SK-N-SH treated with all-trans-retinoic acid at 6 μM for 48 hours (cell line): ENCODE results near the gene TMEM87B.

Source experiments
- ATAC-seq: fragments of 200-7000 bp; cut with Tn5 transposase; 3 replicates; pipeline ENCODE4 v1.9.1; 2020; ENCODE audit warnings: mild to moderate bottlenecking, moderate library complexity
- ARNTL ChIP-seq: fragments of 450-650 bp; formaldehyde crosslinking; IDR thresholded peaks from 2 replicates; pipeline ENCODE4 v1.5.0; 2020; ENCODE audit warnings: low read depth, mild to moderate bottlenecking, moderate library complexity, borderline replicate concordance
- BACH2 ChIP-seq: fragments of 250-450 bp; sonication (Bioruptor Pico); IDR thresholded peaks from 2 replicates; pipeline ENCODE4 v1.9.0; 2021; ENCODE audit warnings: mild to moderate bottlenecking, borderline replicate concordance
- CSDC2 ChIP-seq: fragments of 250-450 bp; sonication (Bioruptor Pico); IDR thresholded peaks from 2 replicates; pipeline ENCODE4 v1.5.0; 2020; ENCODE audit warnings: mild to moderate bottlenecking, moderate library complexity
- GLIS3 ChIP-seq: fragments of 250-450 bp; sonication (Bioruptor Pico); IDR thresholded peaks from 2 replicates; pipeline ENCODE4 v1.5.0; 2020; ENCODE audit warnings: mild to moderate bottlenecking, moderate library complexity
- ISL1 ChIP-seq: fragments of 250-450 bp; sonication (Bioruptor Pico); IDR thresholded peaks from 2 replicates; pipeline ENCODE4 v2.1.2; 2022; ENCODE audit warnings: mild to moderate bottlenecking, moderate library complexity
- OSR1 ChIP-seq: fragments of 250-450 bp; sonication (Bioruptor Pico); IDR thresholded peaks from 2 replicates; pipeline ENCODE4 v1.8.0; 2022; ENCODE audit warnings: moderate library complexity, mild to moderate bottlenecking, inconsistent platforms
- PPARA ChIP-seq: fragments of 250-450 bp; sonication (Bioruptor Pico); IDR thresholded peaks from 2 replicates; pipeline ENCODE4 v1.5.0; 2020; ENCODE audit warnings: mild to moderate bottlenecking, borderline replicate concordance
- RARB ChIP-seq: fragments of 250-450 bp; sonication (Bioruptor Pico); IDR thresholded peaks from 2 replicates; pipeline ENCODE4 v1.8.0; 2021; ENCODE audit warnings: mild to moderate bottlenecking, moderate library complexity
- SNAI2 ChIP-seq: fragments of 250-450 bp; sonication (Bioruptor Pico); IDR thresholded peaks from 2 replicates; pipeline ENCODE4 v1.5.0; 2020; ENCODE audit warnings: mild to moderate bottlenecking, moderate library complexity
- TCF4 ChIP-seq: fragments of 250-450 bp; sonication (Bioruptor Pico); IDR thresholded peaks from 2 replicates; pipeline ENCODE4 v1.8.0; 2021; ENCODE audit warnings: mild to moderate bottlenecking, moderate library complexity, borderline replicate concordance
- TOX ChIP-seq: fragments of 250-450 bp; sonication (Bioruptor Pico); IDR thresholded peaks from 2 replicates; pipeline ENCODE4 v1.8.0; 2021; ENCODE audit warnings: mild to moderate bottlenecking, moderate library complexity, borderline replicate concordance
- ZC3H10 ChIP-seq: fragments of 250-450 bp; sonication (Bioruptor Pico); IDR thresholded peaks from 2 replicates; pipeline ENCODE4 v1.5.1; 2021; ENCODE audit warnings: mild to moderate bottlenecking, moderate library complexity
- ZFP3 ChIP-seq: fragments of 250-450 bp; sonication (Bioruptor Pico); IDR thresholded peaks from 2 replicates; pipeline ENCODE4 v1.5.0; 2020; ENCODE audit warnings: mild to moderate bottlenecking, moderate library complexity
- ZFP30 ChIP-seq: fragments of 450-650 bp; formaldehyde crosslinking; IDR thresholded peaks from 2 replicates; pipeline ENCODE4 v1.5.0; 2022; ENCODE audit warnings: mild to moderate bottlenecking, moderate library complexity
- ZNF70 ChIP-seq: fragments of 450-650 bp; formaldehyde crosslinking; IDR thresholded peaks from 2 replicates; pipeline ENCODE4 v1.5.0; 2020; ENCODE audit warnings: mild to moderate bottlenecking, moderate library complexity
- ZNF8 ChIP-seq: fragments of 450-650 bp; formaldehyde crosslinking; IDR thresholded peaks from 2 replicates; pipeline ENCODE4 v1.5.0; 2020; ENCODE audit warnings: mild to moderate bottlenecking, moderate library complexity
- TF ChIP-seq, protein P1 (sequence below): fragments of 250-450 bp; sonication (Bioruptor Pico); IDR thresholded peaks from 2 replicates; pipeline ENCODE4 v1.5.1; 2021; ENCODE audit warnings: mild to moderate bottlenecking, moderate library complexity
- TF ChIP-seq, protein P2 (sequence below): fragments of 250-450 bp; sonication (Bioruptor Pico); IDR thresholded peaks from 2 replicates; pipeline ENCODE4 v1.8.0; 2020; ENCODE audit warnings: mild to moderate bottlenecking, moderate library complexity, borderline replicate concordance
- TF ChIP-seq, protein P3 (sequence below): fragments of 250-450 bp; sonication (Bioruptor Pico); IDR thresholded peaks from 2 replicates; pipeline ENCODE4 v1.5.0; 2020; ENCODE audit warnings: mild to moderate bottlenecking, moderate library complexity
- TF ChIP-seq, protein P4 (sequence below): fragments of 250-450 bp; sonication (Bioruptor Pico); IDR thresholded peaks from 2 replicates; pipeline ENCODE4 v1.5.1; 2020; ENCODE audit warnings: low read depth, mild to moderate bottlenecking, moderate library complexity
- TF ChIP-seq, protein P5 (sequence below): fragments of 250-450 bp; sonication (Bioruptor Pico); IDR thresholded peaks from 2 replicates; pipeline ENCODE4 v1.8.0; 2021; ENCODE audit warnings: low read depth, mild to moderate bottlenecking, moderate library complexity, borderline replicate concordance

TMEM87B gene

DNA sequence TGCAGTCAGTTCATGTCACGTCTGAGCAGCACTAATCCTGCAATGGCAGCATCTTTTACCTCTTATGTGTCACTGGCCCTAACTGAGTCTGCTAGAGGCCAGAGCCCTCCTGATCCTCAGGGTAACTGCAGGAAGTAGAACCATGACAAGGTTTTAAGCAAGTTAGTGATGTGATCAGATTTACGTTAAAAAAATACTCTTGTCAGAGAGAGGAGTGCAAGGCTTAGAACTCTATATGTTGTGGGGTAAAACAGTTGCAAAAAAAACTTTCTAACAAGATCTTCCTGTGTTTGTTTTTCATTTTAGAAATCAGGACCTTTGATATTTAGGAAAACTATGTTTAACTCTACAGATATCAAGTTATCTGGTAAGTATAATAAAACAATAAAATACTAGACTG is 4.6 kb downstream of the TMEM87B start:
- TF ChIP-seq PPARA (CRISPR knock-in tag) (no peak), TOX (CRISPR knock-in tag) (no peak), ISL1 (CRISPR knock-in tag) (no peak), GLIS3 (no peak), ZNF8 (no peak), SNAI2 (CRISPR knock-in tag) (no peak), TCF4 (no peak), ZFP3 (CRISPR knock-in tag) (no peak), ZFP30 (CRISPR knock-in tag) (no peak), CSDC2 (no peak), OSR1 (no peak), ARNTL (CRISPR knock-in tag) (no peak), BACH2 (CRISPR knock-in tag) (no peak)
- TF ChIP-seq, protein P1, sequence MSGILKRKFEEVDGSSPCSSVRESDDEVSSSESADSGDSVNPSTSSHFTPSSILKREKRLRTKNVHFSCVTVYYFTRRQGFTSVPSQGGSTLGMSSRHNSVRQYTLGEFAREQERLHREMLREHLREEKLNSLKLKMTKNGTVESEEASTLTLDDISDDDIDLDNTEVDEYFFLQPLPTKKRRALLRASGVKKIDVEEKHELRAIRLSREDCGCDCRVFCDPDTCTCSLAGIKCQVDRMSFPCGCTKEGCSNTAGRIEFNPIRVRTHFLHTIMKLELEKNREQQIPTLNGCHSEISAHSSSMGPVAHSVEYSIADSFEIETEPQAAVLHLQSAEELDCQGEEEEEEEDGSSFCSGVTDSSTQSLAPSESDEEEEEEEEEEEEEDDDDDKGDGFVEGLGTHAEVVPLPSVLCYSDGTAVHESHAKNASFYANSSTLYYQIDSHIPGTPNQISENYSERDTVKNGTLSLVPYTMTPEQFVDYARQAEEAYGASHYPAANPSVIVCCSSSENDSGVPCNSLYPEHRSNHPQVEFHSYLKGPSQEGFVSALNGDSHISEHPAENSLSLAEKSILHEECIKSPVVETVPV (CRISPR knock-in tag), result no peak
- TF ChIP-seq, protein P2, sequence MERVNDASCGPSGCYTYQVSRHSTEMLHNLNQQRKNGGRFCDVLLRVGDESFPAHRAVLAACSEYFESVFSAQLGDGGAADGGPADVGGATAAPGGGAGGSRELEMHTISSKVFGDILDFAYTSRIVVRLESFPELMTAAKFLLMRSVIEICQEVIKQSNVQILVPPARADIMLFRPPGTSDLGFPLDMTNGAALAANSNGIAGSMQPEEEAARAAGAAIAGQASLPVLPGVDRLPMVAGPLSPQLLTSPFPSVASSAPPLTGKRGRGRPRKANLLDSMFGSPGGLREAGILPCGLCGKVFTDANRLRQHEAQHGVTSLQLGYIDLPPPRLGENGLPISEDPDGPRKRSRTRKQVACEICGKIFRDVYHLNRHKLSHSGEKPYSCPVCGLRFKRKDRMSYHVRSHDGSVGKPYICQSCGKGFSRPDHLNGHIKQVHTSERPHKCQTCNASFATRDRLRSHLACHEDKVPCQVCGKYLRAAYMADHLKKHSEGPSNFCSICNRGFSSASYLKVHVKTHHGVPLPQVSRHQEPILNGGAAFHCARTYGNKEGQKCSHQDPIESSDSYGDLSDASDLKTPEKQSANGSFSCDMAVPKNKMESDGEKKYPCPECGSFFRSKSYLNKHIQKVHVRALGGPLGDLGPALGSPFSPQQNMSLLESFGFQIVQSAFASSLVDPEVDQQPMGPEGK (CRISPR knock-in tag), result no peak
- TF ChIP-seq, protein P3, sequence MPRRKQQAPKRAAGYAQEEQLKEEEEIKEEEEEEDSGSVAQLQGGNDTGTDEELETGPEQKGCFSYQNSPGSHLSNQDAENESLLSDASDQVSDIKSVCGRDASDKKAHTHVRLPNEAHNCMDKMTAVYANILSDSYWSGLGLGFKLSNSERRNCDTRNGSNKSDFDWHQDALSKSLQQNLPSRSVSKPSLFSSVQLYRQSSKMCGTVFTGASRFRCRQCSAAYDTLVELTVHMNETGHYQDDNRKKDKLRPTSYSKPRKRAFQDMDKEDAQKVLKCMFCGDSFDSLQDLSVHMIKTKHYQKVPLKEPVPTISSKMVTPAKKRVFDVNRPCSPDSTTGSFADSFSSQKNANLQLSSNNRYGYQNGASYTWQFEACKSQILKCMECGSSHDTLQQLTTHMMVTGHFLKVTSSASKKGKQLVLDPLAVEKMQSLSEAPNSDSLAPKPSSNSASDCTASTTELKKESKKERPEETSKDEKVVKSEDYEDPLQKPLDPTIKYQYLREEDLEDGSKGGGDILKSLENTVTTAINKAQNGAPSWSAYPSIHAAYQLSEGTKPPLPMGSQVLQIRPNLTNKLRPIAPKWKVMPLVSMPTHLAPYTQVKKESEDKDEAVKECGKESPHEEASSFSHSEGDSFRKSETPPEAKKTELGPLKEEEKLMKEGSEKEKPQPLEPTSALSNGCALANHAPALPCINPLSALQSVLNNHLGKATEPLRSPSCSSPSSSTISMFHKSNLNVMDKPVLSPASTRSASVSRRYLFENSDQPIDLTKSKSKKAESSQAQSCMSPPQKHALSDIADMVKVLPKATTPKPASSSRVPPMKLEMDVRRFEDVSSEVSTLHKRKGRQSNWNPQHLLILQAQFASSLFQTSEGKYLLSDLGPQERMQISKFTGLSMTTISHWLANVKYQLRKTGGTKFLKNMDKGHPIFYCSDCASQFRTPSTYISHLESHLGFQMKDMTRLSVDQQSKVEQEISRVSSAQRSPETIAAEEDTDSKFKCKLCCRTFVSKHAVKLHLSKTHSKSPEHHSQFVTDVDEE (CRISPR knock-in tag), result no peak
- TF ChIP-seq, protein P4, sequence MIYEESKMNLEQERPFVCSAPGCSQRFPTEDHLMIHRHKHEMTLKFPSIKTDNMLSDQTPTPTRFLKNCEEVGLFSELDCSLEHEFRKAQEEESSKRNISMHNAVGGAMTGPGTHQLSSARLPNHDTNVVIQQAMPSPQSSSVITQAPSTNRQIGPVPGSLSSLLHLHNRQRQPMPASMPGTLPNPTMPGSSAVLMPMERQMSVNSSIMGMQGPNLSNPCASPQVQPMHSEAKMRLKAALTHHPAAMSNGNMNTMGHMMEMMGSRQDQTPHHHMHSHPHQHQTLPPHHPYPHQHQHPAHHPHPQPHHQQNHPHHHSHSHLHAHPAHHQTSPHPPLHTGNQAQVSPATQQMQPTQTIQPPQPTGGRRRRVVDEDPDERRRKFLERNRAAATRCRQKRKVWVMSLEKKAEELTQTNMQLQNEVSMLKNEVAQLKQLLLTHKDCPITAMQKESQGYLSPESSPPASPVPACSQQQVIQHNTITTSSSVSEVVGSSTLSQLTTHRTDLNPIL (CRISPR knock-in tag), result no peak
- no peak for ATAC-seq

DNA sequence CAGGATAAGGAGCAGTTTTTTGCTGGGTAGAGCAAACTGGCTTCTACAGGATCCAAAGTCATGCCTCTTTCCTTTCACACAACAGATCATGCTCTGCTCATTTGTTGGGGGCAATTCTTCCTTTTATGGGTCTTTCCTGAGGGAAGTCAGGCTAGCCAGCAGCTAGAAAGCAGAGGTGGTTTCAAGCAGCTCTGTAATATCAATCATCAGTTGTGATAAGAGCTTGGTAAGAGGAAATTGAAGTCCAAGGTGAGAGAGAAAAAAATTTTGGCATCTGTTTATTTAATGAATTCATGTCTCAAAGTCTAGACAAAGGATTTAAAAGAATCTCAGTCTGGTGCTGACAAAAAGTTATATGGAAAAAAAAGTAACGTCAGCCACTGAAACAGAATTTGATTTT is 6.2 kb downstream of the TMEM87B start:
- no peak for ATAC-seq
- TF ChIP-seq ZFP3 (CRISPR knock-in tag) (no peak), ZFP30 (CRISPR knock-in tag) (no peak), ZNF70 (CRISPR knock-in tag) (no peak), RARB (no peak), ARNTL (CRISPR knock-in tag) (no peak), PPARA (CRISPR knock-in tag) (no peak), GLIS3 (no peak), ZC3H10 (CRISPR knock-in tag) (no peak), SNAI2 (CRISPR knock-in tag) (no peak), TOX (CRISPR knock-in tag) (no peak), OSR1 (no peak), ZNF8 (no peak), BACH2 (CRISPR knock-in tag) (no peak)
- TF ChIP-seq, protein P5, sequence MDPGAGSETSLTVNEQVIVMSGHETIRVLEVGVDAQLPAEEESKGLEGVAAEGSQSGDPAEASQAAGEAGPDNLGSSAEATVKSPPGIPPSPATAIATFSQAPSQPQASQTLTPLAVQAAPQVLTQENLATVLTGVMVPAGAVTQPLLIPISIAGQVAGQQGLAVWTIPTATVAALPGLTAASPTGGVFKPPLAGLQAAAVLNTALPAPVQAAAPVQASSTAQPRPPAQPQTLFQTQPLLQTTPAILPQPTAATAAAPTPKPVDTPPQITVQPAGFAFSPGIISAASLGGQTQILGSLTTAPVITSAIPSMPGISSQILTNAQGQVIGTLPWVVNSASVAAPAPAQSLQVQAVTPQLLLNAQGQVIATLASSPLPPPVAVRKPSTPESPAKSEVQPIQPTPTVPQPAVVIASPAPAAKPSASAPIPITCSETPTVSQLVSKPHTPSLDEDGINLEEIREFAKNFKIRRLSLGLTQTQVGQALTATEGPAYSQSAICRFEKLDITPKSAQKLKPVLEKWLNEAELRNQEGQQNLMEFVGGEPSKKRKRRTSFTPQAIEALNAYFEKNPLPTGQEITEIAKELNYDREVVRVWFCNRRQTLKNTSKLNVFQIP, result no peak
- TF ChIP-seq, protein P4 (CRISPR knock-in tag), result no peak
- TF ChIP-seq, protein P1 (CRISPR knock-in tag), result no peak
- TF ChIP-seq, protein P2 (CRISPR knock-in tag), result no peak
